HS-5 (cell line): ENCODE measurements around the gene PTPA.
"Not testable (repeated sequence)": the region's sequence is repeated elsewhere in the genome, so short reads cannot be mapped to it uniquely, and the experiment has no call there.

Experiments
- DNase-seq: peaks from one replicate; pipeline ENCODE4 v3.0.0-alpha.2; 2012; ENCODE audit warnings: low read depth

PTPA gene

GRCh38 chr9:129177791-129178567 lies 66.8 kb downstream of the PTPA start, which contains the start of gene IER5L:
Gene IER5L (minus strand): TSS chr9:129178261. CDS start chr9:129178052, 209 bp downstream.
- peak; percentile 74 for DNase-seq

- no peak for DNase-seq
Observed at GRCh38 chr9:129178568-129179382, 67.6 kb downstream of the PTPA start.

GRCh38 chr9:129181246-129181645 lies 70.0 kb downstream of the PTPA start:
- no peak for DNase-seq

- DNase-seq, result no peak
Observed at GRCh38 chr9:129182122-129182521, 70.9 kb downstream of the PTPA start.

- no peak for DNase-seq
Observed at GRCh38 chr9:129182625-129183494, 71.6 kb downstream of the PTPA start.

- no peak for DNase-seq
Observed at GRCh38 chr9:129183495-129184218, 72.4 kb downstream of the PTPA start.

- DNase-seq, result no peak
Observed at GRCh38 chr9:129184219-129184524, 73.0 kb downstream of the PTPA start.

GRCh38 chr9:129184596-129185122 lies 73.4 kb downstream of the PTPA start:
- no peak for DNase-seq

GRCh38 chr9:129185402-129185801 lies 74.2 kb downstream of the PTPA start:
- DNase-seq, result no peak

GRCh38 chr9:129185991-129186390 lies 74.8 kb downstream of the PTPA start:
- no peak for DNase-seq

- no peak for DNase-seq
Observed at GRCh38 chr9:129187042-129187441, 75.8 kb downstream of the PTPA start.

- DNase-seq, result not testable (repeated sequence)
Observed at GRCh38 chr9:129189971-129190370, 78.8 kb downstream of the PTPA start.

GRCh38 chr9:129191234-129191633 lies 80.0 kb downstream of the PTPA start:
- DNase-seq, result no peak

GRCh38 chr9:129193655-129194054 lies 82.4 kb downstream of the PTPA start:
- DNase-seq, result no peak

GRCh38 chr9:129194221-129194620 lies 83.0 kb downstream of the PTPA start:
- no peak for DNase-seq

- DNase-seq, result no peak
Observed at GRCh38 chr9:129195606-129196005, 84.4 kb downstream of the PTPA start.

- DNase-seq, result not testable (repeated sequence)
Observed at GRCh38 chr9:129197045-129197444, 85.8 kb downstream of the PTPA start.

GRCh38 chr9:129197978-129198318 lies 86.7 kb downstream of the PTPA start:
- no peak for DNase-seq
